ACHN (cell line): ENCODE data around the gene SCN8A.

Experiments
- DNase-seq: peaks from one replicate; pipeline ENCODE4 v3.0.0-alpha.2; 2015
- in situ Hi-C: cut with HindIII; loops from 2 replicates; pipeline ENCODE4 v1.10.0; 2017; ENCODE audit warnings: low sequenced_read_pairs, low pct_ligation_motif_present, low pct_unique_long_range_greater_than_20kb

SCN8A gene

DNA sequence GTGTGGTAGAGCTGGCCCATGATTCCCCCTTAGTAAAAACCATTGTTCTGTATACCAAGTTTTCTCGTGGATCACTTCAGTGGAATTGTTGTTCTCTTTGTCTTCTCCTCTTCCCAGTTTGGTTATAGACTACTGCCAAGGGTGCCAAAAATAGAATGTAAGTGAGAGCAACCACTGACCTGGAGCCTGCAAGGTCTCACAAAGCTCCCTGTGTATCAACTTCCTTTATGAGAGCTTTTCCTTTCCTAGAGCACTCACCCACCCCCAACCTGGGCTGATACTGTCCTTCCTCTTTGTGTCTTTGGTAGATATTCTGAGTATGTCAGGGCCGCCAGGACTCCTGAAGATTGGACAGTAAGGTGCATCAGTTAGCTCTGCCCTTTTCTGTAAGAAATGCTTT lies 101.0 kb downstream of the SCN8A start:
- in situ Hi-C loops, result no loop called here

DNA sequence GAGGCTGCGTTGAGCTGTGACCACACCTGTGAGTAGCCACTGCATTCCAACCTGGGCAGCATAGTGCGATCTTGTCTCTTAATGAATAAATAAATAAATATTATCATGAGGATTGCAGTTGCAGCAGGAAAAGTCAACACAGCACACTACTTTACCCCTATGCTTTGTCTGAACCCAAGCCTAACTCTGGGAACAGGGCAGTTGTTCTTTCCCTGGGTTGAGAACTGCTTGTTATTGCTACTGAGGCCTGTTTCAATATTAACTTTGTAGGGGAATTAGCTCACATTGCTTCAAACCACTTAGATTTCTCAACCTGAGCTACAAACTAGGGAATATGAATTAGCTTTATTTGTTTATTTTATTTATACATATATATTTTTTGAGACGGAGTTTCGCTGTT lies 102.5 kb downstream of the SCN8A start:
- no peak for DNase-seq
- in situ Hi-C loops, result no loop called here

More for the DNA sequence above, 101.0 kb downstream of the SCN8A start:
- DNase-seq, result no peak

DNA sequence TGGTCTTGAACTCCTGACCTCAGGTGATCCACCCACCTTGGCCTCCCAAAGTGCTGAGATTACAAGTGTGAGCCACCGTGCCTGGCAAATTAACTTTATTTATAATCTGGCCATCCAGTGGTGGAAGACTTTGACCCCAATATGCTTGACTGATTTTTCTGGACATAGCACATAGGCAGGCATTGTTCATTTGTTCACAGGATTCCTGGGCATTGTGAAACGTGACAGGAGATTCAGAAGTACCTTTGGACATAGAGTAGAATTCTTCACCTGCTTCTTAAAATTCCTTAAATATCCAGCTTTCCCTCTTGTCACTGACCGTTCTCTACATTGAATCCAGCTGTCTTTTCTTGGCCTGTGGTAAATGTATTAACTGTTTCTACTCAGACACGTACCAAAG lies 103.1 kb downstream of the SCN8A start:
- in situ Hi-C loops, result no loop called here
- no peak for DNase-seq

DNA sequence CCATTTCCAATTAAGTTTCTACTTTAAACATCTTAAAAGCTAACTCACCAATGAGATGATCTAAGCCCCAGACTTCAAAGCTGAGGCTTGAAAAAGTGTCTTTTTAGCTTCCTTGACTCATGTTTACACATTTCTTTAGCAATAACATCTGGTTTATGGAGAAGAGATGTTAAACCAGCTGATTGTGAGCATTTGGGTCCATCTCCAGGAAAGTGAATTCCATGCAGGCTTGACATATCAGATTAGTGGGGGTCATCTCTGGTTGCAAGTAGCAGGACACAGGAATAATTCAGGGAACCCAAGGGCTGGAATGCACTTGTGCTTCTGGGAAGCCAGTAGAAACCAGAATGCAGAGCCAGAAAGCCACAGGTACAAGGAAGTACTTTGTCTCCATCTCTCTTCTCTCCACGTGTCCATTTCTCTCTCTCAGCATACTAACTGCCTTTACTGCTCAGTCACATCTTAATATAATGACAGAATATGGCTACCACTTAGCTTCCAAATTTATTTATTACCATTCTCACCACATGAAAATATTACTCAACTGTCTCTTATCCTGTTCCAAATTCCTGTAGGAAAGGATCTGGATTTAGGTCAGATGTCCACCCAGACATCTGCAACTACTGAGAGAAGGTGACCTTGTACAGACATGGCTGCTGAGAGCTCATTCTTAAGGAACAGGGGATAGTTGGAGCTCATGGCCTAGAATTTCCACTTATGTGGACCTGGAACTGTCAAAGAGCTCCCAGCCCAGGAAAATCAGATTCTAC lies 104.4 kb downstream of the SCN8A start:
- in situ Hi-C loops, result no loop called here
- DNase-seq, result no peak

DNA sequence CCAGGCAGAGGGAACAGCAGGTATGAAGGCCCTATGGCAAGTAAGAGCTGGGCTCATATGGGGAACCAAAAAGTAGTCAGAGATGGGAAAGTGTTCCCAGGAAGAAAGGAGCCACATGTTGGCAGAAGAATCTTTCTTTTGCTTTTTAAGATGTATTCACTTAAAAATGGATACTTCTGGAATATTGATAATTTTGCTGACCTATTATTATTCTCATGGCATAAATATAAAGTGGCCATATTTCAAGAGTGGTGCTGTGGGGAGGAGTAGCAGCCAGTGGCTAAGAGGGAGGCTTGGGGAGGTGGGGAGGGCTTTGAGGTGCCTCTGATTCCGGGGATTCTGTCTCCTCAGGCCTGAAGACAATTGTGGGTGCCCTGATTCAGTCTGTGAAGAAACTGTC lies 108.2 kb downstream of the SCN8A start:
- DNase-seq, result no peak
- in situ Hi-C loops, result no loop called here

DNA sequence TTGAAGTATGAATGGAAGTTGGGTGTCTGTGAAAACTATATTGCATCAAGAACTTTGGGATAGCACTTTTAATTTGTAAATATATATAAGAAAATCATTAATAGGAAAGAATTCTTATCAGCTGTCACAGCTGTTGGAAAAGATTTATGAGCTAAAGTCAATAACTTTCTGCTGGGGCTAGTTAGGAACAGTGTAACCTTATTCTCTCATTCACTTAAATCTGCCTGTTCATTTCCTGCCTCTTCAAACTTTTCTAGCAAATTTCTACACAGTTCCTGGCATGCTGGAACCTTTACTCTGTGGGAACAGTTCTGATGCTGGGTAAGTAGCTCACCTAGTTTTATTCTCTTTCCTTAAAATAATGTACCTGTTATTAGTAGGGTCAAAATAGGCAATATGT lies 109.9 kb downstream of the SCN8A start:
- DNase-seq, result no peak
- in situ Hi-C loops, result no loop called here

DNA sequence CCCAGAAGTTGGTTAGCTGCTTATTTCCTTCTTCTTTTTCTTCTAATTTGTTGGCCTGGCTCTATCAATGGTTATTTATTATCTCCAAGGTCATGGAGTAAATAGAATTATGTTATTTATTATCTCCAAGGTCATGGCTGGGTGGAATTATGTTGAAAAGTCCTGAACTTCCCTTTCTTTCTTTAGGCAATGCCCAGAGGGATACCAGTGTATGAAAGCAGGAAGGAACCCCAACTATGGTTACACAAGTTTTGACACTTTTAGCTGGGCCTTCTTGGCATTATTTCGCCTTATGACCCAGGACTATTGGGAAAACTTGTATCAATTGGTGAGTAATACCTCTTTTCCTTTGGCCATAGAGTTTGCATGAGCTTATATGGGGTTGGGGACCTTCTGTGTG lies 111.6 kb downstream of the SCN8A start:
- in situ Hi-C loops, result no loop called here
- no peak for DNase-seq

DNA sequence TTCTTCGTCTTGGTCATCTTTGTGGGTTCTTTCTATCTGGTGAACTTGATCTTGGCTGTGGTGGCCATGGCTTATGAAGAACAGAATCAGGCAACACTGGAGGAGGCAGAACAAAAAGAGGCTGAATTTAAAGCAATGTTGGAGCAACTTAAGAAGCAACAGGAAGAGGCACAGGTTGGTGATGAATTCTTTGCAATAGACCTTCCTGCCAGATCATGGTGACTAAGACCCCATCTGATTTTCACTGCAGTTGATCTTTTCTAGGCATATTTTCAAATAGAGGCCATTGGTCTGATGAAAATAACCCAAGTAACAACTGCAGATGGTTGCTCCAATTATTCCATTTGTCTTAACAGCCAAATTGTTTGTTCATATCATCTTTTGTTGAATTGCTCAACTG lies 114.4 kb downstream of the SCN8A start:
- in situ Hi-C loops, result no loop called here
- DNase-seq, result no peak

DNA sequence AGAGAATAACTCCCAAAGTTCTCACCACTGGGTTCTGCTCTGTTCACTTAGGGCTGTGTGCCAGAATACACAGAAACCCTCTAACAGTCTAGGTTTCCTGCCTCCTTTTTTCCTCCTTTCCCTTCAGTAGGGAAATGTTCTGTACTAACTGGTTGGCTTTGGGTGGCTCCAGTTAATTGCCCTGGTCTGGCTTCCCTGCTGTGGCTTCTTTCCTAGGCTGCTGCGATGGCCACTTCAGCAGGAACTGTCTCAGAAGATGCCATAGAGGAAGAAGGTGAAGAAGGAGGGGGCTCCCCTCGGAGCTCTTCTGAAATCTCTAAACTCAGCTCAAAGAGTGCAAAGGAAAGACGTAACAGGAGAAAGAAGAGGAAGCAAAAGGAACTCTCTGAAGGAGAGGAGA lies 115.2 kb downstream of the SCN8A start:
- no peak for DNase-seq
- in situ Hi-C loops, result no loop called here

DNA sequence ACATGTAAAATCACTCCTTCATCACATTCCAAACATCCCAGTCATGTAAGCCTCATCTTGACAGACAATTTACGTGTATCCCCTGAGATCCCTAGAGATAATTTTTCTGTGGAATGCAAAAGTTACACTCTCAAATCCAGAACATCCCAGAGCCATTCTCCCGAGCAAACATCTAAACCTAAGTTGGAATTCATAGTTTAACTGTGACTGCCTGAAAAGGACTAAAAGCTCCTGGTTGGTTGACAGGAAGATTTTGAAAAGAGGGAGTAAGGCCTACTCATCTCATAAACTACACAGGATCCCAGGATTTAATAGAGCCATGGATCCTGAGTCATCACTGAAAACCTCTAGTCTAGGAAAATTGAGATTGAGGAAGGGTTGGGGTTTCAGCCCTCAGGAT lies 123.6 kb downstream of the SCN8A start:
- DNase-seq, result no peak
- in situ Hi-C loops, result no loop called here

DNA sequence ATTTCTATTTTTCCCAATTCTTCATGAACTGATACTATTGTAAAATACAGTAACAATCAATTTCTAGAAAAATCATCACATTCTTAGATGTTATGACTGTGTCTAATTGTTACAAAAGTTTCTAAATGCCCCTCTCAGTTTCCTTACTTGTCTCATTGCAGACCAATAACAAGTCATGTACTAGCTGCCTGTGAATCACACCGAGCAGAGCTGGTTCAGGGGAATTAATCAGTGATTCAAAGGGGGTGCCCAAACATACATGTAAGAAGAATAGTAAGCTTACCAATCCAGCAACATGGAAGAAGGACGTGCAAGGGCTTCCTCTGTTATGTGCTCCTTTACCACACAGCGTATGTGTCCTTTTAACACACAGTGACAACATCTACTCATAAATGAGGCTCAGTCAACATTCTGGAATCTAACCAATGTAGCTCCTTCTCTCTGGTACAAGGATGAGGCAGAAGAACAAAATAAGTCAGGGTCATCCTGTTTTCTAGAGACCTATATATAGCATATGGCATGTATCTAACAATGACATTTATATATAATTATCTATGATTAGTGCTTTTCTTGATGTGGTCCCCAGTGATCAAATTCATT lies 126.4 kb downstream of the SCN8A start:
- DNase-seq, result no peak

DNA sequence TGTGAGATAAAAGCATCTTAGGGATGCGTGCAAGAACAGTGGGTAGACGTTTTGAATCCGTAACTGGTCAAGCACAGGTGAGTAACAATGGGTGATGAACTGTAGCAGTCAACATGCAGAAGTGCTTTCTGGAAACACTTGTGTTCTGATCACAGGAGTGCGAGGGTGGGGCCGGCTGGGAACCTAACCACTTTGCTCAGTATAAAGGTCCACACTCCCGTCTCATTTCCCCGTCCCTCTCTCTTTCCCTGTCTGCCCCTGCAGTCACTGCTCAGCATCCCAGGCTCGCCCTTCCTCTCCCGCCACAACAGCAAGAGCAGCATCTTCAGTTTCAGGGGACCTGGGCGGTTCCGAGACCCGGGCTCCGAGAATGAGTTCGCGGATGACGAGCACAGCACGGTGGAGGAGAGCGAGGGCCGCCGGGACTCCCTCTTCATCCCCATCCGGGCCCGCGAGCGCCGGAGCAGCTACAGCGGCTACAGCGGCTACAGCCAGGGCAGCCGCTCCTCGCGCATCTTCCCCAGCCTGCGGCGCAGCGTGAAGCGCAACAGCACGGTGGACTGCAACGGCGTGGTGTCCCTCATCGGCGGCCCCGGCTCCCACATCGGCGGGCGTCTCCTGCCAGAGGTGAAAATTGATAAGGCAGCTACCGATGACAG lies 130.4 kb downstream of the SCN8A start:
- in situ Hi-C loops, result no loop called here
- DNase-seq, result no peak

More for the DNA sequence above, 126.4 kb downstream of the SCN8A start:
- in situ Hi-C loops, result no loop called here

DNA sequence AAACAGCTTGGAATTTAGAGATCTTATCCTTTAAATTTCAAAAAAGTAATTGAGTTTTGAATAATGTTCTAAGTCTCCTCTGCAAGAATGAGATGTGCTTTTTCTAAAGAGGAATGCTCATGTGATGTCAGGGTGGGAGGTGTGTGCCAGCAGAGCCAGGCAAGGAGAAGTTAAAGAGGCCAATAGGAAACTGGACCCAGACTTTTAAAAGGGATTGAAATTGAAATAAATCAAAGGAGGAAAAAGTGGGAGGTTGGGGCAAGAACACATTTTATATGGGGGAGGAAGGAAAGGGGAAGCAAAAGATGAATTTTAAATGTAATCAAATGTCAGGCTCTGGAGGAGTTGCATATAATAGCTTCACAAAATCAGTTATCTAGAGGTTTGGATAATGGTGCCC lies 131.4 kb downstream of the SCN8A start:
- no peak for DNase-seq
- in situ Hi-C loops, result no loop called here

DNA sequence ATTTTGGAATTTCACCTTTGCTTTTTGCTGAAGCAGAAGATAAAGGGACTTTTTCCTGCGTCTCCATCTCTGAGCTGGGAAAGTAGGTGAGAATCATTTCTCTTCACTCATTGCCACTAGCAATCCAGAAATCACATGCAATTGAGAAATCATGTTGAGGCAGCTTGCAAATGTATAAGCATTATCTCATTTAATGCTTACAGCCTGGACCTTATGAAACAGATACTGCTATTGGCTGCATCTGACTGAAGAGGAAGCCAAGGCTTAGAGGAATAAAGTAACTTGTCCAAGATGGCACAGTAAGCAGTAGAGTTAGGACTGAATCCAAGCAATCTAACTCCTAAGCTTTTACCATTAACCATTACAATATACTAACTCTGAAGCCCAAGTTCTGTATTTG lies 135.1 kb downstream of the SCN8A start:
- in situ Hi-C loops, result no loop called here
- DNase-seq, result no peak

DNA sequence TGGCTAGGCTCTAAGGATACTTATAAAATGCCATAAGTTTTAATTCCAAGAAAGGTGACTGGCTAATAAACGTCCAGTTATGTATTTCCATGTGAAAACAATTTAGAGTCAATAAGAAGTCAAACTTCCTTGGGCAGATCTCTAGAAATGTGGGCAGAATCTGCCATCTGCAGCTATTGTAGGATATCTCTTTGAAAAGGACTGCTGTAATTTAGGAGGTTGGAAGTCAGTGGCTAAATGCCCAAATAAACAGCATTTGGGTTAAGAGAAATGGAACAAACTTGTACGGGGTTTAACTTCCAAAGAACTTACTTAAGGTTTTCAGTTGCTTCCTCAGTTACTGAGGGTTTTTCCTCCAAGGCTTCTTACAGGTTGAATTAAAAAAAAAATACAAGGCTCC lies 135.9 kb downstream of the SCN8A start:
- in situ Hi-C loops, result no loop called here
- no peak for DNase-seq

DNA sequence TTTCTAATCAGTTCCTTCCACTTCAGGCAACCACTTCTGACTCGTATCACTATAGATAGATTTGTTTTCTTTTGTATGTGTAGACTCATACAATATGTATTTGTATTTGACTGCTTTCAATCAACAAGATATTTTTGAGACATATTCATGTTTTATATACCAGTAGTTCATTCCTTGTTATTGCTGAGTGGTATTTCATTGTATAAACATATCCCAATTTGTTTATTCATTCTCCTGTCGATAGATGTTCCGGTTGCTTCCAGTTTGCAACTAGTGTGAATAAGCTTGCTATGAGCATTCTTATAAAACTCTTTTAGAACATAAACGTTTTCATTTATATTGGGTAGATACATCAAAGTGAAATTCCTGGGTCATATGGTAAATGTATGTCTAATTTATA lies 138.3 kb downstream of the SCN8A start:
- no peak for DNase-seq
- in situ Hi-C loops, result no loop called here

DNA sequence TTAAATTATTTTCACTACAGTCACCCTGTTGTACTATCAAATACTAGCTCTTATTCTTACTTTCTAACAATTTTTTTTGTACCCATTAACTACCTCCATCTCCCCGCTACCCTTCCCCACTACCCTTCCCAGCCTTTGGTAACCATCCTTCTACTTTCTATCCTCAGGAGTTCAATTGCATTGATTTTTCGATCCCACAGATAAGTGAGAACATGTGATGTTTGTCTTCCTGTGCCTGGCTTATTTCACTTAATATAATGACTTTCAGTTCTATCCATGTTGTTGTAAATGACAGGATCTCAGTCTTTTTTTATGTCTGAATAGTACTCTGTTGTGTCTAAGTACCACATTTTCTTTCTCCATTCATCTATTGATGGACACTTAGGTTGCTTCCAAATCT lies 139.7 kb downstream of the SCN8A start:
- in situ Hi-C loops, result no loop called here
- DNase-seq, result no peak

DNA sequence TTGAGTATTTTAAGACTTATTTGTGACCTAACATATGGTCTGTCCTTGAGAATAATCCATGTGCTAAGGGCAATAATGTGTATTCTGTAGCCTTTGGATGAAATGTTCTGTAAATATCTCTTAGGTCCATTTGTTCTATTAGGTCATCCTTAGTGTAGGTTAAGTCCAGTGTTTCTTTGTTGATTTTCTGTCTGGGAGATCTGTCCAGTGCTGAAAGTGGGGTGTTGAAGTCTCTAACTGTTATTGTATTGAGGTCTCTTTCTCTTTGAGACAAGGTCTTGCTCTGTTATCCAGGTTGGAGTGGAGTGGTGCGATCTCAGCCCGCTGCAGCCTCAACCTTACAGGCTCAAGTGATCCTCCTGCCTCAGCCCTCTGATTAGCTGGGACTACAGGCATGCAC lies 149.5 kb downstream of the SCN8A start:
- in situ Hi-C loops, result no loop called here
- DNase-seq, result no peak

DNA sequence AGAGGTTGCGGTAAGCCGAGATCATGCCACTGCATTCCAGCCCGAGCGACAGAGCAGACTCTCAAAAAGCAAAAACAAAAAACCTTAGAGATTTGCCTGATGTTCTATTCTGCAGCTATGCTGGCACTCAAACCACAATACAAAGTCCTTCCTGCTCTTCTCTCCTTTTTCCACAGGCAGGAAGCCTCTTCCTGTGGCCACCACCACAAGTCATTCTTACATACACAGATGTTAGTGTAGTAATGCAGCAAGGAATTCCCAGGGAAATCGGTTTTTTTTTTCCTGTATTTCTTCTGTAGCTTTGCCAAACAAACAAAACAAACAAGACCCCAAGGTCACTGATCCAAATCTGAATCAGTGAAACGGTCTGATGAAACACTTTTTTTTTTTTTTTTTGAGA lies 153.2 kb downstream of the SCN8A start:
- in situ Hi-C loops, result no loop called here
- no peak for DNase-seq

DNA sequence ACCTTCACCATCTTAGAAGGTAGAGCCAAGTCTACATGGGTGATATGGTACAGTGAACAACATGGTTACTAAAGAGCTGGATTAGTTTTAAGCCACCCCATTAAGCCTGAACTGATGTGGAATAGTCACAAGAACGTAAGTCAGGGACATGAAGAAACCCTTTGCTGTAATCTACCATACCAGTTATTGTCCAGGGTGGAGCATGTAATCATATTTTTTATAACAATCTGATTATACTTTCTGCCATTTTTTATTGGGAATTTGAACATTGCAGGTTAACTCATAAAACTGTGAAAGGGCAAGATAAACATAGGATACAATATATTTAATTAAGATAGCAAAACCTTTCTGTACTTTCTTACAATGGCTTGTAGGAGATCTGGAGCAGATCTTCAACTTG lies 153.9 kb downstream of the SCN8A start:
- in situ Hi-C loops, result no loop called here
- DNase-seq, result no peak
